ENCODE data around the gene PRR5L.

PRR5L gene

GRCh38 chr11:36403661-36404060, 107.6 kb downstream of the PRR5L start:
- no peak for DNase-seq (ENCODE audit: low spot score)

DNA sequence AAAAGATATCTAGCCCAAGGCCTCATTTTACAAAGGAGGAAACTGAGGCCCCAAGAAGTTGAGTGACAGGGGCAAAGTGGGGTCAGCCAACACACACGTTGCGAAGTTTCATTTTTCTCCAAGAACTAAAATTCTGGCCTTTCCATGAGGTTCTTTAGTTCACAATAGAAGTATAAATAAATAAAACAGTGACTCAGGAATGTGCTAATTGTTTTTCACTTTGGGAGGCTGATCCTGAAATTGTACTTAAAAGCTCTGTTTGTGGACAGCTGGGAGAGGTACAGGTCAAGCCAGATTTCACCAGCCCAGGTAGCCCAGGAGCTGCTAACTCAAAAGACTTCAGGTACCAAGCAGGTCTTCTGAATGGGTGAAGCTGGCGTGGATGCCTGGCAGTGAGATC, 108.7 kb downstream of the PRR5L start:
- no peak for DNase-seq (ENCODE audit: low spot score)

- no peak for DNase-seq (ENCODE audit: low spot score)
These were observed 109.7 kb downstream of the PRR5L start for GRCh38 chr11:36405585-36406367.

DNA sequence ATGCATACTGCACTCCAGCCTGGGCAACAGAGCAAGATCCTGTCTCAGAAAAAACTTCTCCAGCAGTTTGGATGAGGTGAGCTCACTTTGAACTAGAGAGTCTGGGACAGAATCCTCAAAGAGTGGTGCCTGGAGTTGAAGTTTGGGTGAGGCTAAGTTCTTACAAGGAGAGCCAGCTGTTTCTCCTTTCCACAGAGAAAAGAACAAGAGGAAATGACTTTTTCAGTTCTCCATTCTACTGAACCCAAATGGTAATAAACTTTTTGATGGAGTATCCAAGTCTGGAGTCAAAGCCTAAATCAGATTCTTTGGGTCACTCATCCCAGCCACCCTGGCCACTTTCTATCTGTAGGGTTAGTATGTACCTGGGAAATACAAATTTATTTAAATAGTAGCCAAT, 111.3 kb downstream of the PRR5L start:
- no peak for DNase-seq (ENCODE audit: low spot score)

GRCh38 chr11:36408498-36409136, 112.5 kb downstream of the PRR5L start:
- no peak for DNase-seq (ENCODE audit: low spot score)

- DNase-seq (ENCODE audit: low spot score) = no peak
These were observed 113.2 kb downstream of the PRR5L start for GRCh38 chr11:36409152-36409816.

- no peak for DNase-seq (ENCODE audit: low spot score)
These were observed 115.1 kb downstream of the PRR5L start for GRCh38 chr11:36411202-36411640.

GRCh38 chr11:36412781-36413383, 116.8 kb downstream of the PRR5L start:
- DNase-seq (ENCODE audit: low spot score) = no peak

GRCh38 chr11:36417154-36417553, 121.1 kb downstream of the PRR5L start:
- DNase-seq (ENCODE audit: low spot score) = no peak

DNA sequence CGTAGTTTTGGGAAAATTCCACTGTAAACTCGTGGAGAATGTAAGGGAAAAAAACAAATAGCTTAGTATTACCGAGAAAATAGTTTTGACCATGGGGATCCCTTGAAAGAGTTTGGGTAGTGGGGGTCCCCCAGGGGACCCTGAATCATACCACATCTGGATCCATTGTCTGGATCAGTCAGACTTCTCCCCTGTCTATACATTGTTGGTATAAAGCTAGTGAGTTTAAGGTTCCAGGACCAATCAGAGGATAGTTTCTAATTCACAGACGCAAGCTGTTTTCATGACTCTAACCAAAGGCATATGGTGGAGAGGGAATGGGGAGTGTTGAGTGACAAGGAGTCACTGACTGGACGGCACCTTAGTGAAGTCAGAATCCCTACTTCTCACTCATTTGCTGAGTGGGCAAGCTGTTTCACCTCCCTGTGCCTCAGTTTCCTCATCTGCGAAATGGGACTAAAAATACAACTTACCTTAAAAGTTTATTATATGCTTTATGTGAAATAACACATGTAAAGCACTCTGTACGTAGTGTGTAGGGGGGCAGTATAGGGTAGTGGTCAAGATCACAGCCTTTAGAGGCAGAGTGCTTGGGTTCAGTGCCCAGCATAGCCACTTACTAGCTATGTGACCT, 123.8 kb downstream of the PRR5L start:
- no peak for DNase-seq (ENCODE audit: low spot score)

GRCh38 chr11:36421546-36422155, 125.6 kb downstream of the PRR5L start:
- no peak for DNase-seq (ENCODE audit: low spot score)

DNA sequence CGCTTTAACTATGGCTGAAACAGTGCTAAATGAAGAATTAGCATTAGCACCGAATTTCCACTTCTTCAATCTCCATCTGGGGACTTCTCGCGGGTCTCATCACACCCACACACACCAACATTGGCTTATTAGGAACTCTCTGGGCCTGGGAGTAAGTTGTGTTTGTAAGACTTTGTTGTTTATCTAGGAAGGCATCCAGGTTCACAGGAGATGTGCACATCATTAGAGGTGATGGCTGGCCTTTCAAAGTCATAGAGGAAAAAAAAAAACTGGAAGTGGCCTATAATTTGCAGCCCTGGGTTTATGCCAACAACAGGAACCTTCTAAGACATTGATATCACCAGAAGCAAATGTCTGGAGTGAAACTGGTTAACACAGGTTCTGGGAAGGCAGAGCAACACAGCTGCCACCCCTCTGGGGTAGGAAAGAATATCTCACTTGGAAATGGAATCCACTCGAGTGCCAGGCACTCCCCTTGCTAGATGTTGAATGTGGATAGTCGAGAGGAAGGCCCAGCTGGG, 129.5 kb downstream of the PRR5L start:
- DNase-seq (ENCODE audit: low spot score) = no peak

DNA sequence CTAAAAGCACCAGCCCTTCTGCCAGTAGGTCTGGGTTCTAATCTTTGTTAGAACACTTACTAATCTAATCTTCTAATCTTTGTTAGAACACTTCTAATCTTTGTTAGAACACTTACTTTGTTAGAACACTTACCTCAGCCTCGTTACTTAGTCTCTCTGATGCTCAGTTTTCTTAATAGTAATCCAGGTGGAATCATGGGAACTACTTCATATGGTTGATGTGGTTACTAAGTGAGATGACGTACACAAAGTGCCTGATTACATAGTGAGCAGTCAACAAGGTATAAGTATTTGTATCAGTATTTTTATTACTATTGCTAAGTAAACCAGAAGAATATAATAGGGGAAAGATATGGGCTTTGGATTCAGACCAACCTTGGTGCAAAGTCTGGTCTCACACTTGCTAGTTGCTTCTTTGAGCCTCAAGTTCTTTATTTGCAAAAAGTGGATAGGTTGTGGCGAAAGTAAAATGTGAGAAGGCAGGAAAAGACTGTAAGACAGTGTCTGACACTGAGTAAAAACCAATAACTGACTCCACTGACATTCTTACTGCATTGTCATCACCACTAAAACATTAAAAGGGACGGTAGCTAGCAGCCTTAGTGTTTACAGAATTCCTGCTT, 130.2 kb downstream of the PRR5L start:
- no peak for DNase-seq (ENCODE audit: low spot score)

DNA sequence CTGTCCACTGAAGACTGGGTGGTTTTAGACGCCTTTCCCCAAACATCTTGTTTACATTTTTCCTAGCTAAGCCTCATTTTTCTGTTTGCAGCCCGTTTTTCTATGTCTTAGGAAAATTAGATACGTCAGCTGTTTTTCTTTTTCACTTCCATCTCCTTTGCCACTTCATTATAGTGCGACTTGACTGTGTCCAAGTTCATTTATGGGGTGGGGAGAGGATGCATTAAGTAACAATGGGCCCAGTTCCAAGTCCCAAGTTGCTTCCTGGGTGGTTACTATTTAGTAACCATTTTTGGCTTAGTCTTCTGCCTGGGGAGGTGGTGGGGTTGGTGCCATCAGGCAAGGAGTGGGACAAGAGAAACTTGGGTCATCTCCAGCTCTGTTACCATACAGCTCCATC, 131.0 kb downstream of the PRR5L start:
- DNase-seq (ENCODE audit: low spot score) = no peak

- DNase-seq (ENCODE audit: low spot score) = no peak
These were observed 131.8 kb downstream of the PRR5L start for GRCh38 chr11:36427876-36428275.

DNA sequence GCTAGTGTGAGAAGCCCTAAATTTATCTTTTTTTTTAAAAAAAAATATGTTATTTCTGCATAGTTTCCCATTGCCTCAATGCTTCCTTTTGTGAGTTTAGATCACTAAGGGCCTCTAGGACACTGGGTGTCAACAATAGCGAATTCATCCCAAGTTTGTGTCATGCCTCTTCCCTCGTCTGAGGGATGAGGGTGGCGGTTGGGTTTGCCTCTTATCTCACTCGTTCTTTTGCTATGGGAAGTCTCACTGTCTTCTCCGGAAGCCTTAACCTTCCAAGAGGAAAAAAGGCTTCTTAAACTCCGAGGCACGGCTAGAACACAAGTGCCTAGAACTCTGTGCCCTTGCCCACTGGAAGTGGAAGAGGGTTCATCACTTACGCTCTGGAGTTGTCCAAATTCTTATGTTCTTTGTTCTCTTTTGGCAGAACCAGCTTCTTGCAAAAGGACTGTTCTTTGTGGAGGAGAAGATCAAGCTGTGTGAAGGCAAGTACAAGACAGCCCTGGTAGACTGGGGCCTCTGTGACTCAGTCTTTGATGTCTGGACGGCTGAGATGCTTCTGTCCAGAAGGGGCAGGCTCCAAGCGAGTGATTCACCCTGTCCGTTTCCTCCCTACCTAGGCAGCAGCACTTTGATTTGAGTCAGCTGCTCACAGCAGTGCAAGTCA, 135.5 kb downstream of the PRR5L start:
- no peak for DNase-seq (ENCODE audit: low spot score)

- DNase-seq (ENCODE audit: low spot score) = no peak
These were observed 136.0 kb downstream of the PRR5L start for GRCh38 chr11:36432093-36432469.

DNA sequence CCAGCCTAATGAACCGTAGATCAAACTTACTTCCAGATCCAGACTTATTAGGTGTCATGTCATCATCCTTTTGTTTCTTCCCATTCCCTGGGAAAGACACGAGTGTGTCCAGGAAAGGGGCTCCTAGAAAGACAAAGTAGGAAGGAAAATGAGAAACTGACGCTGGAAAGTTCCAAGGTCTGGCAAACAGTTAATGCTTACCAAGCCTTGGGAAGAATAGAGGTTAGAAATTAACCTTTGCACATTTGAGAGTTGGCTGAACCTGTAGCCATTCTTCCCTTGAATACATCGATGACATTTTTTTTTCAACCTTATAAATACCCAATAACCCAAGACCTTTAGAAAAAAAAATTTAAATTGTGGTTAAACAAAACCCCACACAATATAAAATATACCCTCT, 136.7 kb downstream of the PRR5L start:
- DNase-seq (ENCODE audit: low spot score) = no peak

GRCh38 chr11:36436064-36436463, 140.0 kb downstream of the PRR5L start:
- DNase-seq (ENCODE audit: low spot score) = no peak

DNA sequence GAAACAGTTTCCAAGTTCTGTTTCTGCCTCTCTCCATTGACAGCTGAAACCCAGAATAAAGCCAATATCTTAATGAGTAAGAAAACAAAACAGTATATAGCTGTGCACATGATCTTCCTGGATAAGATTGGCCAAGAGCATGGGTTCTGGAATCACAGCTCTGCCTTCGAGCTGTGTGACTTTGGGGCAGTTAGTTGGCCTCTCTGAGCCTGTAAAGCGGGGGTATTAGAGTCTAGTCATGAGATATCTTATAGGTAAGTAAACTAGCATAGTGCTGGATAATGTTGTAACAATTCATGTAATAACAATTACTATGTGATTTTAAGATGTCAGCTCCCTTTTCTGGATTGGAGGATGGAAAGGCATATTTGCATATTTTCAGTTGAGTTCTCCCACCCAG, 140.5 kb downstream of the PRR5L start:
- no peak for DNase-seq (ENCODE audit: low spot score)

- DNase-seq (ENCODE audit: low spot score) = no peak
These were observed 141.3 kb downstream of the PRR5L start for GRCh38 chr11:36437413-36437812.

Data from hematopoietic multipotent progenitor cell treated with erythropoietin and hydrocortisone succinate and interleukin-3 and kit ligand, for 17 days (in vitro differentiated cells).